ENCODE measurements around the gene COL16A1. TPM values are rescaled to one million over a fixed set of nuclear protein-coding genes. Genes with fewer than 3 reads are reported as not detected.
A peak's percentile ranks its signal among the peaks of the same experiment; 100 is the strongest.

Gene COL16A1
- total RNA-seq, 2 donors from 2014 or later: 0.49 to 0.82 TPM

GRCh38 chr1:31727195-31727594 lies 23.4 kb upstream of the COL16A1 start:
- ATAC-seq (replicated peaks in 1 of 2) (no peak), DNase-seq (no peak)
- Mint-ChIP-seq H3K27ac (no peak overlapping the region), H3K4me3 (no peak overlapping the region), H3K27me3 (ENCODE audit: low read depth) (no peaks in the 10 kb centered on the region), H3K4me1 (ENCODE audit: low read depth) (no peaks in the 10 kb centered on the region), H3K36me3 (ENCODE audit: insufficient read depth in 2 of 2) (no peaks in the 10 kb centered on the region), H3K9me3 (no peaks in the 10 kb centered on the region)

GRCh38 chr1:31726715-31727114 lies 22.9 kb upstream of the COL16A1 start:
- no peaks in the 10 kb centered on the region for H3K9me3 Mint-ChIP-seq
- no peak overlapping the region for H3K27ac Mint-ChIP-seq
- DNase-seq: no peak
- no peaks in the 10 kb centered on the region for H3K4me1 Mint-ChIP-seq (ENCODE audit: low read depth)
- H3K36me3 Mint-ChIP-seq (ENCODE audit: insufficient read depth in 2 of 2): no peaks in the 10 kb centered on the region
- H3K27me3 Mint-ChIP-seq (ENCODE audit: low read depth): no peaks in the 10 kb centered on the region
- H3K4me3 Mint-ChIP-seq: no peak overlapping the region
- ATAC-seq (replicated peaks in 1 of 2): no peak

GRCh38 chr1:31725777-31726535 lies 22.1 kb upstream of the COL16A1 start:
- ATAC-seq (replicated peaks in 1 of 2) (no peak), DNase-seq (no peak)
- H3K4me3 Mint-ChIP-seq: no peak overlapping the region
- H3K4me1 Mint-ChIP-seq (ENCODE audit: low read depth): no peaks in the 10 kb centered on the region
- H3K27ac Mint-ChIP-seq: no peak overlapping the region
- no peaks in the 10 kb centered on the region for H3K9me3 Mint-ChIP-seq
- no peaks in the 10 kb centered on the region for H3K27me3 Mint-ChIP-seq (ENCODE audit: low read depth)
- no peaks in the 10 kb centered on the region for H3K36me3 Mint-ChIP-seq (ENCODE audit: insufficient read depth in 2 of 2)

- Mint-ChIP-seq H3K4me3 (no peak overlapping the region), H3K36me3 (ENCODE audit: insufficient read depth in 2 of 2) (no peaks in the 10 kb centered on the region), H3K9me3 (no peaks in the 10 kb centered on the region), H3K27ac (no peak overlapping the region), H3K27me3 (ENCODE audit: low read depth) (no peaks in the 10 kb centered on the region), H3K4me1 (ENCODE audit: low read depth) (no peaks in the 10 kb centered on the region)
- no peak for DNase-seq
- ATAC-seq (replicated peaks in 1 of 2): no peak
Observed at GRCh38 chr1:31725134-31725533, 21.3 kb upstream of the COL16A1 start.

GRCh38 chr1:31723828-31724359 lies 20.1 kb upstream of the COL16A1 start:
- DNase-seq (peak; percentile 50 to 51), ATAC-seq (replicated peaks in 1 of 2) (no peak)
- H3K27me3 Mint-ChIP-seq (ENCODE audit: low read depth): no peaks in the 10 kb centered on the region
- no peaks in the 10 kb centered on the region for H3K36me3 Mint-ChIP-seq (ENCODE audit: insufficient read depth in 2 of 2)
- no peak overlapping the region for H3K27ac Mint-ChIP-seq
- H3K4me1 Mint-ChIP-seq (ENCODE audit: low read depth): no peaks in the 10 kb centered on the region
- no peak overlapping the region for H3K4me3 Mint-ChIP-seq
- H3K9me3 Mint-ChIP-seq: no peaks in the 10 kb centered on the region

DNA sequence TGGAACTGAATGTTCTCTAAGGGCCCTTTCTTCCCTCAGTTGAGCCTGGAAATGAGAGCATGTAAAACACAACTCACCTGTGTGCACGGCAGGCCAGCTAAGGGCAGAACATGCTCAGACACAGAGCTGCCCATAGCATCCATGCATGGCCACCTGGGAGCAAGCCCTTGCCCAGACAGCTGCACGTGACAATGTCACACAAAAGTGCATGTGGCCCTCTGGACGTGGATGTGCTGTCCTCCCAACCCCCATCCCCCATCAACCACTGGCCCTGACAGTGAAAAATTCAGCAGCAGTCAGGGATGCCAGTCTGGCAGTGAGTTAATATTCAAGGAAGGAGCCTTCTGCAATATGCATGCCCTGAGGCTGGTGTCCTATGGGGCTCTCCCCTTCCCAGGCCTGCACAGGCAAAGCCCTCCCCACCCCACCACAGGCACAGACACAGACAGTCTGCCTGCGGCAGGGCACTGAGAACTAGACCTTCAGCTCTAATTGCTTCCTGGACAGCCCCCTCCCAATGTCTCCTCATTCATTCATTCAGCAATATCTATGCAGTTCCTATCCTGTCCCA lies 14.6 kb upstream of the COL16A1 start:
- H3K4me1 Mint-ChIP-seq (ENCODE audit: low read depth): peaks cover 15% of the 10 kb centered on the region
- peaks cover 41% of the 10 kb centered on the region for H3K27me3 Mint-ChIP-seq (ENCODE audit: low read depth)
- H3K27ac Mint-ChIP-seq: no peak overlapping the region
- no peaks in the 10 kb centered on the region for H3K9me3 Mint-ChIP-seq
- no peaks in the 10 kb centered on the region for H3K36me3 Mint-ChIP-seq (ENCODE audit: insufficient read depth in 2 of 2)
- ATAC-seq (replicated peaks in 1 of 2) (no peak), DNase-seq (no peak)
- H3K4me3 Mint-ChIP-seq: no peak overlapping the region

GRCh38 chr1:31717341-31717740 lies 13.5 kb upstream of the COL16A1 start:
- Mint-ChIP-seq H3K27me3 (ENCODE audit: low read depth) (peaks cover 52% of the 10 kb centered on the region), H3K4me1 (ENCODE audit: low read depth) (peaks cover 15% of the 10 kb centered on the region), H3K36me3 (ENCODE audit: insufficient read depth in 2 of 2) (no peaks in the 10 kb centered on the region), H3K27ac (no peak overlapping the region), H3K4me3 (no peak overlapping the region), H3K9me3 (no peaks in the 10 kb centered on the region)
- no peak for ATAC-seq (replicated peaks in 1 of 2)
- no peak for DNase-seq

DNA sequence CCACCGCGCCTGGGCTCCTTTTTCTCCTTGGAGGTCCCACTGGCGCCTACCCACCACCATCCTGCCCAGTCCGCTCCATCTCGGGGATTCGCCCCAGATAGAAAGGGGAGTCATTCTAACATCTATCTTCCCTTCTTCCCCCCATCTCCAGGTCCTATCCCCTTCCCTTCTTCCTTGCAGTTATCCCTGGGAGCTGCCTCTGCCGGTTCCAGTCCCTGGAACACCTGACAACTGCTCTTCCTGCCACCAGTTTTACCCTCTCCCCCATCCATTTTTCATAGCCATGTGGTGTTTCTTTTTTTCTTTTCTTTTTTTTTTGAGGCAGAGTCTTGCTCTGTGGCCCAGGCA lies 12.0 kb upstream of the COL16A1 start:
- Mint-ChIP-seq H3K4me1 (ENCODE audit: low read depth) (peaks cover 15% of the 10 kb centered on the region), H3K9me3 (no peaks in the 10 kb centered on the region), H3K27me3 (ENCODE audit: low read depth) (peaks cover 57% of the 10 kb centered on the region), H3K27ac (no peak overlapping the region), H3K4me3 (peak overlapping the region; percentile 58 to 79), H3K36me3 (ENCODE audit: insufficient read depth in 2 of 2) (no peaks in the 10 kb centered on the region)
- DNase-seq: no peak
- no peak for ATAC-seq (replicated peaks in 1 of 2)

- Mint-ChIP-seq H3K4me1 (ENCODE audit: low read depth) (peaks cover 15% of the 10 kb centered on the region), H3K27ac (no peak overlapping the region), H3K4me3 (peak overlapping the region; percentile 71 to 79), H3K36me3 (ENCODE audit: insufficient read depth in 2 of 2) (no peaks in the 10 kb centered on the region), H3K9me3 (no peaks in the 10 kb centered on the region), H3K27me3 (ENCODE audit: low read depth) (peaks cover 57% of the 10 kb centered on the region)
- DNase-seq (peak; percentile 38 to 43), ATAC-seq (replicated peaks in 1 of 2) (peak; percentile 71 to 80)
Observed at GRCh38 chr1:31715087-31715872, 11.5 kb upstream of the COL16A1 start.

DNA sequence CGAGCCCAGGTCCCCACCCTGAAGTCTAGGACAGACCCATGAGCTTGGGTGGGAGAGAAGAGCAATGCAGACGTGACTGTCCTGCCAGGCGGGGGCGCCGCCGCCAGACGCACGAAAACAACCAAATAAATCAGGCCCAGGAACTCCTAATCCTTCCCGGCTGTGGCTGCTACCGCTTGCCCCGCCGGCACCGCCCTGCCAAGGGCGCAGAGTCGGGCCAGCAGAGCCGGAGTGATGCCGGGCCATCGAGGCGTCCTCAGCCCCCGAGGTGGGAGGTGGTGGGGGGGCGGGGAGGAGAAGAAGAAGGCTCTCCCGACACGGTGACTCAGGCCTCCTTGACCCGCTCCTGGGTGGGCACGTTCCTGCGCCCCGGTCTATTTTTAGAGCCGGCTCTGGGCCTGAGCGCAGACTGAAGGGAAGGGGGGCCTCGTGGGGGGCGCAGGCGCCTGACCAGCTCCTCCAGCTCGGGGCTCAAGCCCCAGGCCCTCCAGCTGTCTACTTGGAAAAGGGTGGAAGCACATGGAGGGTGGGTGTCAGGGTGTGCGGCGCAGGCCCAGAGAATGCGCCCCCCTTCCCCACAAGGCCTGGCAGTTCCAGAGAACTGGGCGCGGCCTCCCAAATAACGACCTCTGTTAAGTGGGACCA lies 10.7 kb upstream of the COL16A1 start:
- ATAC-seq (replicated peaks in 1 of 2) (peak in 1 of 2 donors; percentile 57), DNase-seq (peak; percentile 18 to 28)
- H3K36me3 Mint-ChIP-seq (ENCODE audit: insufficient read depth in 2 of 2): no peaks in the 10 kb centered on the region
- H3K27me3 Mint-ChIP-seq (ENCODE audit: low read depth): peaks cover 57% of the 10 kb centered on the region
- H3K9me3 Mint-ChIP-seq: no peaks in the 10 kb centered on the region
- H3K4me3 Mint-ChIP-seq: peak overlapping the region; percentile 58 to 67
- H3K4me1 Mint-ChIP-seq (ENCODE audit: low read depth): peaks cover 15% of the 10 kb centered on the region
- H3K27ac Mint-ChIP-seq: no peak overlapping the region

DNA sequence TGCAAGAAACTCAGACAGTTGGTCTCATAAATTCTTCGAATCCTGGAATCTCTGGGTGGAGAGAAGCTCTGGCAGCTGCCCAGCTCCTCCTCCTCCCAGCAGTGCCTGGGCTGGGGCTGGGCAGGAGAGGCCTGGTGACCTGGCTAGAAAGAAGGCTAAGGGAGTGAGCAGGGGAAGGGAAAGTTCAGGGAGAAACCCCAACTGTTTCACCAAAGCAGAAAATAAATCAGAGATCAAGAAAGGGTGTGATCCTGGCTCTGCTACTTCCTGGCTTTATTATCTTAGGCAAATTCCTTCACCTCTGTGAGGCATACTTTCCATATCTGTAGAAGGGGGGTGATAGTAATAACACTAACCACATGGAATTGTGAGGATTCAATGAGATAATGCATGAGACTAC lies 8.8 kb upstream of the COL16A1 start:
- no peaks in the 10 kb centered on the region for H3K36me3 Mint-ChIP-seq (ENCODE audit: insufficient read depth in 2 of 2)
- ATAC-seq (replicated peaks in 1 of 2): no peak
- H3K4me1 Mint-ChIP-seq (ENCODE audit: low read depth): peaks cover 25% of the 10 kb centered on the region
- H3K9me3 Mint-ChIP-seq: no peaks in the 10 kb centered on the region
- H3K27me3 Mint-ChIP-seq (ENCODE audit: low read depth): peaks cover 67% of the 10 kb centered on the region
- no peak for DNase-seq
- H3K4me3 Mint-ChIP-seq: no peak overlapping the region
- no peak overlapping the region for H3K27ac Mint-ChIP-seq

- Mint-ChIP-seq H3K36me3 (ENCODE audit: insufficient read depth in 2 of 2) (no peaks in the 10 kb centered on the region), H3K27ac (no peak overlapping the region), H3K27me3 (ENCODE audit: low read depth) (peaks cover 67% of the 10 kb centered on the region), H3K4me1 (ENCODE audit: low read depth) (peaks cover 30% of the 10 kb centered on the region), H3K9me3 (no peaks in the 10 kb centered on the region), H3K4me3 (no peak overlapping the region)
- ATAC-seq (replicated peaks in 1 of 2): no peak
- no peak for DNase-seq
Observed at GRCh38 chr1:31712068-31712467, 8.3 kb upstream of the COL16A1 start.

GRCh38 chr1:31708324-31708723 lies 4.5 kb upstream of the COL16A1 start:
- no peaks in the 10 kb centered on the region for H3K36me3 Mint-ChIP-seq (ENCODE audit: insufficient read depth in 2 of 2)
- peaks cover 59% of the 10 kb centered on the region for H3K27me3 Mint-ChIP-seq (ENCODE audit: low read depth)

More at GRCh38 chr1:31708324-31708723, 4.5 kb upstream of the COL16A1 start:
- Mint-ChIP-seq H3K27ac (no peak overlapping the region), H3K4me1 (ENCODE audit: low read depth) (peaks cover 40% of the 10 kb centered on the region), H3K4me3 (no peak overlapping the region), H3K9me3 (no peaks in the 10 kb centered on the region)
- DNase-seq: no peak
- ATAC-seq (replicated peaks in 1 of 2): no peak

All from activated T-cell treated with anti-CD3 and anti-CD28 coated beads, Interleukin-2, amount 50 U/mL, for 72 hours (primary cell).